HepG2 (cell line): ENCODE data around the gene LDAH. TPM values are rescaled to one million over a fixed set of nuclear protein-coding genes. Genes with fewer than 3 reads are reported as not detected.

Experiments used
- AGO1 ChIP-seq: fragments of 200-400 bp; formaldehyde crosslinking; IDR thresholded peaks from 2 replicates; pipeline ENCODE4 v1.6.1; 2017; ENCODE audit warnings: mild to moderate bottlenecking, low read depth, low read length, moderate library complexity; ENCODE audit not compliant: poor library complexity, severe bottlenecking
- GMEB2 ChIP-seq: IDR thresholded peaks from 2 replicates; pipeline ENCODE4 v1.6.1; 2016; ENCODE audit warnings: missing biosample characterization, missing genetic modification reagents, low read depth
- NPAS2 ChIP-seq: sonication (generic); formaldehyde crosslinking; IDR thresholded peaks from 2 replicates; pipeline ENCODE4 v1.8.0; 2022; ENCODE audit warnings: mild to moderate bottlenecking, missing genetic modification reagents, borderline replicate concordance
- PATZ1 ChIP-seq: sonication (generic); formaldehyde crosslinking; IDR thresholded peaks from 2 replicates; pipeline ENCODE4 v1.4.0; 2020; ENCODE audit warnings: missing genetic modification reagents
- ZBTB4 ChIP-seq: sonication (generic); formaldehyde crosslinking; IDR thresholded peaks from 2 replicates; pipeline ENCODE4 v1.4.0; 2020; ENCODE audit warnings: missing genetic modification reagents, mild to moderate bottlenecking, borderline replicate concordance
- ZNF224 ChIP-seq: sonication (generic); formaldehyde crosslinking; IDR thresholded peaks from 2 replicates; pipeline ENCODE4 v1.5.0; 2020; ENCODE audit warnings: mild to moderate bottlenecking, missing genetic modification reagents
- ZNF646 ChIP-seq: sonication (generic); formaldehyde crosslinking; IDR thresholded peaks from 2 replicates; pipeline ENCODE4 v1.9.0; 2021; ENCODE audit warnings: mild to moderate bottlenecking, missing genetic modification reagents
- ZNF687 ChIP-seq: sonication (generic); formaldehyde crosslinking; IDR thresholded peaks from 2 replicates; pipeline ENCODE4 v1.5.1; 2020; ENCODE audit warnings: mild to moderate bottlenecking, missing genetic modification reagents, moderate library complexity
- ZSCAN9 ChIP-seq: IDR thresholded peaks from 2 replicates; pipeline ENCODE4 v1.6.1; 2016; ENCODE audit warnings: borderline replicate concordance
- polyA plus RNA-seq, 8 experiments: library from polyadenylated mRNA; depleted of rRNA in 3 of 8; stranded (reverse) in 7 of 8; unstranded in 1 of 8; fragments of >200 nt; fragmentation: Illumina TruSeq in 4 of 8; extraction: Trizol in 4 of 8; gene quantifications; 2 replicates each; pipeline versions ENCODE4 v1.2.1 to v1.2.3, GENCODE V29; 2011 to 2016; ENCODE audit warnings: low read depth in 4 of 8, missing spikeins in 1 of 8, mixed read lengths in 1 of 8; ENCODE audit not compliant: insufficient read depth in 1 of 8
- total RNA-seq, 5 experiments: library from RNA; depleted of rRNA; stranded (reverse); fragments of >200 nt; fragmentation: Illumina TruSeq; extraction: Trizol; gene quantifications; 2 replicates each; pipeline ENCODE4 v1.2.3, GENCODE V29; 2016; ENCODE audit warnings: low read depth in 1 of 5

LDAH gene
- total and polyA plus RNA-seq, 2 of the 13 experiments (the other 11 are each of a cell fraction or from before 2014, with no cell fraction given) = 28.8 to 46.2 TPM

GRCh38 chr2:20675701-20676352 is 147.1 kb downstream of the LDAH start (continued):
- TF ChIP-seq ZNF224 (CRISPR knock-in tag) (peak; percentile 73; the same call in 1 of the 2 replicates), ZBTB4 (CRISPR knock-in tag) (no peak), ZSCAN9 (CRISPR knock-in tag) (peak; percentile 4; the same call in 1 of the 2 replicates), ZNF687 (CRISPR knock-in tag) (peak; percentile 67), NPAS2 (0 out of 2 replicates have a peak, but pooled peaks have one; percentile 80), GMEB2 (no peak), PATZ1 (CRISPR knock-in tag) (peak; percentile 59; the same call in 1 of the 2 replicates), ZNF646 (no peak), AGO1 (peak; percentile 19)
